GM13976 (cell line): ENCODE results near the gene ARRB1.

Source experiments
- DNase-seq: peaks from one replicate; pipeline ENCODE4 v3.0.0; 2012; ENCODE audit warnings: low spot score
- in situ Hi-C: fragments of 300-500 bp; cut with MboI; formaldehyde crosslinking; loops from one replicate; pipeline ENCODE4 v1.12.0; 2022; ENCODE audit warnings: low sequenced_read_pairs, mixed read lengths, inconsistent platforms; ENCODE audit not compliant: unreplicated experiment
- TF ChIP-seq, protein P1 (sequence below): IDR thresholded peaks from 2 replicates; pipeline ENCODE4 v1.5.1; 2012; ENCODE audit warnings: borderline replicate concordance, mild to moderate bottlenecking; ENCODE audit not compliant: insufficient read depth; ENCODE audit errors: extremely low read depth, missing control alignments, control extremely low read depth

Gene ARRB1

DNA sequence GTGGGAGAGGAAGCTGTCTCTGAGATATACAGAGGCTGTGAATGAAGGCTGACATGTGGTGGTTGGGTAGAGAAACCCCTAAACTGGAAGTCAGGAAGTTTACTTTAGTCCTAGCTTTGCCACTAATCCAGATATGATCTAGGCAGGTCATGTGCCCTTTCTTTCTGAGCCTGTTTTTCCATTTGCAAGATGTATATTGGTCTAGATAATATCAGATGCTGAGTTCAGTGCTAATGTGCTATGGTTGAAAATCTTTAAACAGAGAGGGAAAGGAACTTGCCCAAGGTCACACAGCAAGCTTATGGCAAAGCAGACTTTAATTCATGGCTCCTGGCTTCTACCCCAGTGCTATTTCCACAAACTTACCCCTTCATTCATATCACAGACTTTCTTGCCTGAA is 136.6 kb downstream of the ARRB1 start:
- DNase-seq: no peak
- in situ Hi-C loops: loop anchor here (10.0 to 25.0 kb wide), 2 partner anchors 190 to 278 kb away; partner anchors contain the start of genes SPCS2 and XRRA1
- TF ChIP-seq, protein P1, sequence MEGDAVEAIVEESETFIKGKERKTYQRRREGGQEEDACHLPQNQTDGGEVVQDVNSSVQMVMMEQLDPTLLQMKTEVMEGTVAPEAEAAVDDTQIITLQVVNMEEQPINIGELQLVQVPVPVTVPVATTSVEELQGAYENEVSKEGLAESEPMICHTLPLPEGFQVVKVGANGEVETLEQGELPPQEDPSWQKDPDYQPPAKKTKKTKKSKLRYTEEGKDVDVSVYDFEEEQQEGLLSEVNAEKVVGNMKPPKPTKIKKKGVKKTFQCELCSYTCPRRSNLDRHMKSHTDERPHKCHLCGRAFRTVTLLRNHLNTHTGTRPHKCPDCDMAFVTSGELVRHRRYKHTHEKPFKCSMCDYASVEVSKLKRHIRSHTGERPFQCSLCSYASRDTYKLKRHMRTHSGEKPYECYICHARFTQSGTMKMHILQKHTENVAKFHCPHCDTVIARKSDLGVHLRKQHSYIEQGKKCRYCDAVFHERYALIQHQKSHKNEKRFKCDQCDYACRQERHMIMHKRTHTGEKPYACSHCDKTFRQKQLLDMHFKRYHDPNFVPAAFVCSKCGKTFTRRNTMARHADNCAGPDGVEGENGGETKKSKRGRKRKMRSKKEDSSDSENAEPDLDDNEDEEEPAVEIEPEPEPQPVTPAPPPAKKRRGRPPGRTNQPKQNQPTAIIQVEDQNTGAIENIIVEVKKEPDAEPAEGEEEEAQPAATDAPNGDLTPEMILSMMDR: no peak

DNA sequence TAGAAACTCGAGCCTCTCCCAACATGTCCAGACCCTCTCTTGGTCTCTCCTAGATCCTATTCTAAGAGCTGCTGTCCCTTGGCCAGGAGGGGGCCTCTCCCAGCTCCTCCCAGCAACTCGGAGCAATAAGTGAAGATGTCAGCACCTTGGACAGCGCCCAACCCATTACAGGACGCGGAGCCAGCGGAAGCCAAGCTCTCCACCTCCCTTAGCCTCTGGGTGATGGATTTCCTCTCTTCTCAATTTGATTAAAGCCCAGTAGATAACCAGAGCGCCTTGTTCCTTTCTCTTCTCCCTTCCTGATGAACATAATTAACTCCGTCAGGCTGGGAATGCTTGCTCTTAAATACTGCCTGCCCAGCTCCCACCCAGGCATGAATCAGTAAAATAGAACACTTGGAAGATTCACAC is 137.0 kb downstream of the ARRB1 start:
- DNase-seq: peak; percentile 74

More for the DNA sequence above, 137.0 kb downstream of the ARRB1 start:
- in situ Hi-C loops: loop anchor here (10.0 to 25.0 kb wide), 2 partner anchors 190 to 277 kb away; partner anchors contain the start of genes SPCS2 and XRRA1
- TF ChIP-seq, protein P1: no peak
